Mammary epithelial cell (primary cell): Measurements from ENCODE around the gene UBXN7.
"Not testable (repeated sequence)": the region's sequence is repeated elsewhere in the genome, so short reads cannot be mapped to it uniquely, and the experiment has no call there.

Experiments
- EZH2 ChIP-seq: IDR thresholded peaks from 2 replicates; pipeline ENCODE4 v1.6.1; 2012; ENCODE audit warnings: low read length, inconsistent platforms, borderline replicate concordance
- TF ChIP-seq, protein P1 (sequence below), 2 donors: IDR thresholded peaks in 1 of 2; conservative IDR thresholded peaks in 1 of 2; 2 replicates each; pipeline ENCODE4 v1.5.1; 2011 to 2012; ENCODE audit warnings: inconsistent platforms in 2 of 2, low read length in 2 of 2, mild to moderate bottlenecking in 2 of 2, control low read depth in 1 of 2, low read depth in 1 of 2; ENCODE audit not compliant: insufficient read depth in 1 of 2; ENCODE audit errors: extremely low read depth in 1 of 2

DNA sequence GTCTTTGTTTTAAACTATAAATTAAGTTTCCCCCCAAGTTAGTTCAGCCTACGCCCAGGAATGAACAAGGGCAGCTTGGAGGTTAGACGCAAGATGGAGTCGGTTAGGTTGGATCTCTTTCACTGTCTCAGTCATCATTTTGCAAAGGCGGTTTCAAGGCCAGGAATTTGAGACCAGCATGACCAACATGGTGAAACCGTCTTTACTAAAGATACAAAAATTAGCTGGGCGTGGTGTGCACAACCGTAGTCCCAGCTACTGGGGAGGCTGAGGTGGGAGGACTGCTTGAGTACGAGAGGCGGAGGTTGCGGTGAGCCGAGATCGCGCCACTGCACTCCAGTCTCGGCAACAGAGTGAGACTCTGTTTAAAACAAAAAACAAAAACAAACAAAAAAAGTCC is 88.3 kb downstream of the UBXN7 start:
- TF ChIP-seq, protein P1, sequence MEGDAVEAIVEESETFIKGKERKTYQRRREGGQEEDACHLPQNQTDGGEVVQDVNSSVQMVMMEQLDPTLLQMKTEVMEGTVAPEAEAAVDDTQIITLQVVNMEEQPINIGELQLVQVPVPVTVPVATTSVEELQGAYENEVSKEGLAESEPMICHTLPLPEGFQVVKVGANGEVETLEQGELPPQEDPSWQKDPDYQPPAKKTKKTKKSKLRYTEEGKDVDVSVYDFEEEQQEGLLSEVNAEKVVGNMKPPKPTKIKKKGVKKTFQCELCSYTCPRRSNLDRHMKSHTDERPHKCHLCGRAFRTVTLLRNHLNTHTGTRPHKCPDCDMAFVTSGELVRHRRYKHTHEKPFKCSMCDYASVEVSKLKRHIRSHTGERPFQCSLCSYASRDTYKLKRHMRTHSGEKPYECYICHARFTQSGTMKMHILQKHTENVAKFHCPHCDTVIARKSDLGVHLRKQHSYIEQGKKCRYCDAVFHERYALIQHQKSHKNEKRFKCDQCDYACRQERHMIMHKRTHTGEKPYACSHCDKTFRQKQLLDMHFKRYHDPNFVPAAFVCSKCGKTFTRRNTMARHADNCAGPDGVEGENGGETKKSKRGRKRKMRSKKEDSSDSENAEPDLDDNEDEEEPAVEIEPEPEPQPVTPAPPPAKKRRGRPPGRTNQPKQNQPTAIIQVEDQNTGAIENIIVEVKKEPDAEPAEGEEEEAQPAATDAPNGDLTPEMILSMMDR (conservative IDR thresholded peaks at IDR 0.05 in 1 of 2, IDR thresholded peaks at IDR 0.05 in 1 of 2; ENCODE audit: extremely low read depth in 1 of 2, insufficient read depth in 1 of 2, low read depth in 1 of 2, low read length in 2 of 2), result not testable (repeated sequence)
- TF ChIP-seq EZH2, result not testable (repeated sequence)
